K562 (cell line): ENCODE data around the gene NUDT2. TPM values are rescaled to one million over a fixed set of nuclear protein-coding genes. Genes with fewer than 3 reads are reported as not detected.

Experiments
- CBFA2T3 ChIP-seq: fragments of 450-650 bp; IDR thresholded peaks from 2 replicates; pipeline ENCODE4 v1.6.1; 2017
- EHMT2 ChIP-seq: fragments of 450-650 bp; IDR thresholded peaks from 2 replicates; pipeline ENCODE4 v1.6.1; 2018; ENCODE audit warnings: antibody characterized with exemption
- EP400 ChIP-seq: fragments of 450-650 bp; IDR thresholded peaks from 2 replicates; pipeline ENCODE4 v1.6.1; 2017; ENCODE audit warnings: antibody characterized with exemption, mild to moderate bottlenecking, moderate library complexity
- ETS2 ChIP-seq: IDR thresholded peaks from 2 replicates; pipeline ENCODE4 v1.6.1; 2016; ENCODE audit warnings: borderline replicate concordance, missing genetic modification characterization, mild to moderate bottlenecking, moderate library complexity, missing compliant biosample characterization; ENCODE audit not compliant: poor library complexity, severe bottlenecking
- FUS ChIP-seq: fragments of 200-400 bp; formaldehyde crosslinking; optimal IDR thresholded peaks from 2 replicates; pipeline ENCODE3; 2017; ENCODE audit warnings: low read depth, low read length
- ID3 ChIP-seq, 2 experiments: fragments of 250-450 bp in 1 of 2; fragments of 450-650 bp in 1 of 2; sonication (Bioruptor Pico) in 1 of 2; IDR thresholded peaks; 2 replicates each; pipeline versions ENCODE4 v1.6.1 to v1.8.0; 2016 to 2021; ENCODE audit warnings: mild to moderate bottlenecking in 2 of 2, moderate library complexity in 2 of 2, missing compliant biosample characterization in 1 of 2, missing genetic modification characterization in 1 of 2
- MEF2D ChIP-seq: conservative IDR thresholded peaks from 2 replicates; pipeline ENCODE4 v1.6.1; 2016; ENCODE audit warnings: low read depth, missing genetic modification characterization, missing compliant biosample characterization
- PTBP1 ChIP-seq: fragments of 200-400 bp; formaldehyde crosslinking; IDR thresholded peaks from 2 replicates; pipeline ENCODE4 v1.6.1; 2017; ENCODE audit warnings: low read depth, low read length
- REST ChIP-seq, 2 experiments: fragments of 450-650 bp; formaldehyde crosslinking in 1 of 2; IDR thresholded peaks; 2 replicates each; pipeline versions ENCODE4 v1.4.0 to v1.6.1; 2014 to 2020; ENCODE audit warnings: mild to moderate bottlenecking in 2 of 2, borderline replicate concordance in 1 of 2, low read depth in 1 of 2
- TGIF2 ChIP-seq: sonication (generic); formaldehyde crosslinking; IDR thresholded peaks from 2 replicates; pipeline ENCODE4 v1.8.1; 2022; ENCODE audit warnings: mild to moderate bottlenecking, missing genetic modification reagents, moderate library complexity
- ZNF561 ChIP-seq: fragments of 450-650 bp; formaldehyde crosslinking; conservative IDR thresholded peaks from 2 replicates; pipeline ENCODE4 v1.4.0; 2020; ENCODE audit warnings: mild to moderate bottlenecking, moderate library complexity
- ZNF766 ChIP-seq: fragments of 200-800 bp; sonication (Bioruptor generic); conservative IDR thresholded peaks from 2 replicates; pipeline ENCODE4 v1.6.1; 2016; ENCODE audit warnings: missing genetic modification characterization, missing compliant biosample characterization
- polyA plus RNA-seq, 8 experiments: library from polyadenylated mRNA; depleted of rRNA in 4 of 8; stranded (reverse) in 5 of 8; unstranded in 3 of 8; fragments of >200 nt; fragmentation: Nextera tagmentation in 2 of 8; fragmentation: Illumina TruSeq in 1 of 8; extraction: Ambion mirVana in 2 of 8; extraction: Trizol in 1 of 8; gene quantifications; 2 replicates each; pipeline versions ENCODE4 v1.2.1 to v1.2.3, GENCODE V29; 2011 to 2014; ENCODE audit warnings: inconsistent platforms in 1 of 8, missing spikeins in 1 of 8
- total RNA-seq, 7 experiments: library from RNA; depleted of rRNA in 6 of 7; stranded (reverse); fragments of >200 nt in 6 of 7; fragmentation: Illumina TruSeq in 2 of 7; extraction: Trizol in 2 of 7; gene quantifications; 2 replicates each; pipeline versions ENCODE4 v1.2.1 to v1.2.3, GENCODE V29; 2011 to 2021; ENCODE audit warnings: low replicate concordance in 1 of 7
- TF ChIP-seq, protein P1 (sequence below), 3 experiments: fragments of 200-800 bp in 1 of 3; fragments of 250-450 bp in 1 of 3; fragments of 450-650 bp in 1 of 3; sonication (Bioruptor Pico) in 1 of 3; sonication (Bioruptor generic) in 1 of 3; formaldehyde crosslinking in 1 of 3; IDR thresholded peaks; 2 replicates each; pipeline versions ENCODE4 v1.6.1 to v1.8.0; 2016 to 2022; ENCODE audit warnings: mild to moderate bottlenecking in 2 of 3, missing genetic modification characterization in 2 of 3, missing compliant biosample characterization in 1 of 3, moderate library complexity in 1 of 3

NUDT2 gene
- total and polyA plus RNA-seq, 9 of the 15 experiments (the other 6 are each of a cell fraction or from before 2014, with no cell fraction given), result 11.5 to 28.1 (median 19.0) TPM

DNA sequence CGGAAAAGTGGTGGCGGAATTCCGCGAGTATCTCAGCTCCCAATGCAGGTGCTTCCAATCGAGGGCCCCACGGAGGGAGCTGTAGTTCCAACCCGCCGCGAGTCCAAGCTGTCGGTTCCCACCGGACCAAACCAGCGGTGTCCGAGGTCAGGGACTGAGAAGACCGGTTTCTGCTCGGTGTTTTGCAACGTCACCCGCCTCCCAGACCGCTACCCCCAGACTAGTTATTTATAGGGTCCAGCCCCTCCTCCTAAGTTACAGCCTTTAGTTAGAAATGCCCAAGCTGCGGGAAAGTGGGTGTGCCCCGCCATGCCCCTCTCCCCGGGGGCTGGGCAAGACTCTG, 48.0 kb downstream of the NUDT2 start (continued):
- TF ChIP-seq REST (IDR thresholded peaks at IDR 0.05; ENCODE audit: borderline replicate concordance), result peak; percentile 79
- no peak for TF ChIP-seq REST (CRISPR knock-in tag; IDR thresholded peaks at IDR 0.05; ENCODE audit: low read depth)
- TF ChIP-seq ZNF766 (CRISPR knock-in tag), result no peak
- TF ChIP-seq PTBP1, result no peak
- TF ChIP-seq TGIF2, result no peak
- TF ChIP-seq ETS2 (tag), result no peak
- TF ChIP-seq EHMT2, result no peak
- TF ChIP-seq CBFA2T3, result no peak
- no peak for TF ChIP-seq ID3 (CRISPR knock-in tag; IDR thresholded peaks at IDR 0.05)
- no peak for TF ChIP-seq ID3 (tag; IDR thresholded peaks at IDR 0.05)
- TF ChIP-seq MEF2D (tag), result no peak
- TF ChIP-seq, protein P1, sequence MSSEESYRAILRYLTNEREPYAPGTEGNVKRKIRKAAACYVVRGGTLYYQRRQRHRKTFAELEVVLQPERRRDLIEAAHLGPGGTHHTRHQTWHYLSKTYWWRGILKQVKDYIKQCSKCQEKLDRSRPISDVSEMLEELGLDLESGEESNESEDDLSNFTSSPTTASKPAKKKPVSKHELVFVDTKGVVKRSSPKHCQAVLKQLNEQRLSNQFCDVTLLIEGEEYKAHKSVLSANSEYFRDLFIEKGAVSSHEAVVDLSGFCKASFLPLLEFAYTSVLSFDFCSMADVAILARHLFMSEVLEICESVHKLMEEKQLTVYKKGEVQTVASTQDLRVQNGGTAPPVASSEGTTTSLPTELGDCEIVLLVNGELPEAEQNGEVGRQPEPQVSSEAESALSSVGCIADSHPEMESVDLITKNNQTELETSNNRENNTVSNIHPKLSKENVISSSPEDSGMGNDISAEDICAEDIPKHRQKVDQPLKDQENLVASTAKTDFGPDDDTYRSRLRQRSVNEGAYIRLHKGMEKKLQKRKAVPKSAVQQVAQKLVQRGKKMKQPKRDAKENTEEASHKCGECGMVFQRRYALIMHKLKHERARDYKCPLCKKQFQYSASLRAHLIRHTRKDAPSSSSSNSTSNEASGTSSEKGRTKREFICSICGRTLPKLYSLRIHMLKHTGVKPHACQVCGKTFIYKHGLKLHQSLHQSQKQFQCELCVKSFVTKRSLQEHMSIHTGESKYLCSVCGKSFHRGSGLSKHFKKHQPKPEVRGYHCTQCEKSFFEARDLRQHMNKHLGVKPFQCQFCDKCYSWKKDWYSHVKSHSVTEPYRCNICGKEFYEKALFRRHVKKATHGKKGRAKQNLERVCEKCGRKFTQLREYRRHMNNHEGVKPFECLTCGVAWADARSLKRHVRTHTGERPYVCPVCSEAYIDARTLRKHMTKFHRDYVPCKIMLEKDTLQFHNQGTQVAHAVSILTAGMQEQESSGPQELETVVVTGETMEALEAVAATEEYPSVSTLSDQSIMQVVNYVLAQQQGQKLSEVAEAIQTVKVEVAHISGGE (CRISPR knock-in tag; IDR thresholded peaks at IDR 0.05), result no peak
- 0 out of 2 replicates have a peak, but pooled peaks have one; percentile 27 for TF ChIP-seq EP400
- TF ChIP-seq ZNF561 (CRISPR knock-in tag), result no peak
- TF ChIP-seq FUS, result no peak
